Muscle layer of colon (tissue), 2 donors: ENCODE results near the gene ELAVL2.

ENCODE experiments used
- H3K27ac ChIP-seq: one replicate; pipeline ENCODE4 v1.7.0; 2013; ENCODE audit warnings: low read depth, mild to moderate bottlenecking, low read length, moderate library complexity
- H3K27me3 ChIP-seq, 2 donors: one replicate each; pipeline ENCODE4 v1.7.0; 2013; ENCODE audit warnings: low read length in 2 of 2, mild to moderate bottlenecking in 2 of 2; ENCODE audit not compliant: insufficient read depth in 2 of 2, control insufficient read depth in 1 of 2
- H3K36me3 ChIP-seq: one replicate; pipeline ENCODE4 v1.7.0; 2013; ENCODE audit warnings: mild to moderate bottlenecking, low read length; ENCODE audit not compliant: insufficient read depth
- H3K4me1 ChIP-seq: one replicate; pipeline ENCODE4 v1.7.0; 2013; ENCODE audit warnings: mild to moderate bottlenecking, low read length; ENCODE audit not compliant: insufficient read depth
- H3K4me3 ChIP-seq, 2 donors: one replicate each; pipeline ENCODE4 v1.7.0; 2013; ENCODE audit warnings: low read length in 2 of 2, low read depth in 1 of 2, mild to moderate bottlenecking in 1 of 2, moderate library complexity in 1 of 2
- H3K9ac ChIP-seq: one replicate; pipeline ENCODE4 v1.7.0; 2013; ENCODE audit warnings: low read length
- H3K9me3 ChIP-seq: one replicate; pipeline ENCODE4 v1.7.0; 2013; ENCODE audit warnings: mild to moderate bottlenecking, low read length
- donor health status: abdominal sarcoma.
- donor health status: Adenocarcinoma of cecum.

The ELAVL2 gene

GRCh38 chr9:23644326-23644725 lies 181.7 kb downstream of the ELAVL2 start:
- Histone ChIP-seq H3K27me3 (no peaks in the 10 kb centered on the region), H3K4me3 (no peak overlapping the region), H3K27ac (no peak overlapping the region), H3K4me1 (no peaks in the 10 kb centered on the region), H3K36me3 (no peaks in the 10 kb centered on the region), H3K9ac (no peak overlapping the region), H3K9me3 (no peaks in the 10 kb centered on the region)

GRCh38 chr9:23643656-23644258 lies 182.3 kb downstream of the ELAVL2 start:
- Histone ChIP-seq H3K36me3 (no peaks in the 10 kb centered on the region), H3K9me3 (no peaks in the 10 kb centered on the region), H3K4me3 (no peak overlapping the region), H3K27me3 (no peaks in the 10 kb centered on the region), H3K9ac (no peak overlapping the region), H3K27ac (no peak overlapping the region), H3K4me1 (no peaks in the 10 kb centered on the region)
